Neuronal stem cell (in vitro differentiated cells): ENCODE results near the gene EPHA1.

ENCODE experiments used
- DNase-seq: peaks from one replicate; pipeline ENCODE4 v3.0.0-alpha.2; 2013; ENCODE audit warnings: low spot score
- H2AFZ ChIP-seq: one replicate; pipeline ENCODE4 v1.6.1; 2013; ENCODE audit warnings: mild to moderate bottlenecking, low read length, inconsistent platforms
- H2AK5ac ChIP-seq: 2 replicates; pipeline ENCODE4 v1.6.1; 2013; ENCODE audit warnings: low read depth, mild to moderate bottlenecking, inconsistent platforms, low read length, moderate library complexity, mixed read lengths
- H2BK120ac ChIP-seq: 2 replicates; pipeline ENCODE4 v1.6.1; 2013; ENCODE audit warnings: low read depth, mild to moderate bottlenecking, inconsistent platforms, low read length, moderate library complexity, mixed read lengths
- H2BK12ac ChIP-seq: one replicate; pipeline ENCODE4 v1.6.1; 2013; ENCODE audit warnings: low read length, inconsistent platforms
- H2BK15ac ChIP-seq: 2 replicates; pipeline ENCODE4 v1.6.1; 2013; ENCODE audit warnings: mild to moderate bottlenecking, low read length, inconsistent platforms, mixed read lengths
- H2BK5ac ChIP-seq: one replicate; pipeline ENCODE4 v1.6.1; 2013; ENCODE audit warnings: inconsistent platforms, mild to moderate bottlenecking, low read length, moderate library complexity
- H3K14ac ChIP-seq: one replicate; pipeline ENCODE4 v1.6.1; 2013; ENCODE audit warnings: low read length, inconsistent platforms
- H3K18ac ChIP-seq: 2 replicates; pipeline ENCODE4 v1.6.1; 2013; ENCODE audit warnings: low read length, inconsistent platforms
- H3K23ac ChIP-seq: 2 replicates; pipeline ENCODE4 v1.6.1; 2013; ENCODE audit warnings: low read depth, mild to moderate bottlenecking, mixed read lengths, low read length, inconsistent platforms; ENCODE audit not compliant: poor library complexity
- H3K27ac ChIP-seq: replicated peaks from 3 replicates; pipeline ENCODE4 v1.5.1; 2013; ENCODE audit warnings: low read length, inconsistent platforms
- H3K27me3 ChIP-seq, 3 experiments: 2 replicates each; pipeline ENCODE4 v1.6.1; 2013; ENCODE audit warnings: low read length in 3 of 3, mild to moderate bottlenecking in 2 of 3, inconsistent platforms in 1 of 3, low read depth in 1 of 3, mixed read lengths in 1 of 3, moderate library complexity in 1 of 3; ENCODE audit not compliant: control insufficient read depth in 3 of 3, insufficient read depth in 3 of 3
- H3K36me3 ChIP-seq, 2 donors: replicated peaks in 1 of 2; 2 replicates each; pipeline ENCODE4 v1.6.1; 2013; ENCODE audit warnings: low read length in 2 of 2; ENCODE audit not compliant: control insufficient read depth in 2 of 2, insufficient read depth in 2 of 2
- H3K4ac ChIP-seq: 2 replicates; pipeline ENCODE4 v1.6.1; 2013; ENCODE audit warnings: inconsistent platforms, mild to moderate bottlenecking, low read length, moderate library complexity
- H3K4me1 ChIP-seq, 2 donors: 1 replicate in 1 of 2; 2 replicates in 1 of 2; pipeline ENCODE4 v1.6.1; 2013; ENCODE audit warnings: low read length in 2 of 2, low read depth in 1 of 2; ENCODE audit not compliant: control insufficient read depth in 2 of 2, insufficient read depth in 1 of 2
- H3K4me2 ChIP-seq: one replicate; pipeline ENCODE4 v1.6.1; 2013; ENCODE audit warnings: mild to moderate bottlenecking, low read length, inconsistent platforms; ENCODE audit not compliant: insufficient read depth, poor library complexity, severe bottlenecking
- H3K4me3 ChIP-seq, 2 donors: 2 replicates each; pipeline ENCODE4 v1.5.1; 2013; ENCODE audit warnings: low read length in 2 of 2, mild to moderate bottlenecking in 2 of 2, inconsistent platforms in 1 of 2, moderate library complexity in 1 of 2
- H3K79me1 ChIP-seq: one replicate; pipeline ENCODE4 v1.6.1; 2013; ENCODE audit warnings: low read depth, mild to moderate bottlenecking, inconsistent platforms, low read length, moderate library complexity
- H3K9ac ChIP-seq: one replicate; pipeline ENCODE4 v1.6.1; 2013; ENCODE audit warnings: mild to moderate bottlenecking, low read depth, low read length, inconsistent platforms; ENCODE audit not compliant: poor library complexity
- H3K9me3 ChIP-seq, 2 donors: replicated peaks in 1 of 2; 2 replicates each; pipeline versions ENCODE3 to v1.6.1; 2013; ENCODE audit warnings: low read length in 2 of 2, mild to moderate bottlenecking in 2 of 2, inconsistent platforms in 1 of 2, low read depth in 1 of 2, mixed read lengths in 1 of 2, moderate library complexity in 1 of 2; ENCODE audit not compliant: control insufficient read depth in 2 of 2, insufficient read depth in 1 of 2
- H4K8ac ChIP-seq: one replicate; pipeline ENCODE4 v1.6.1; 2013; ENCODE audit warnings: low read depth, mild to moderate bottlenecking, inconsistent platforms, low read length, moderate library complexity
- H4K91ac ChIP-seq: one replicate; pipeline ENCODE4 v1.6.1; 2013; ENCODE audit warnings: low read length, low read depth, mild to moderate bottlenecking, inconsistent platforms; ENCODE audit not compliant: poor library complexity
- WGBS, 2 donors: extraction: QIAGEN DNeasy Blood & Tissue Kit; methylation state at CpG; one replicate each; pipeline ENCODE4 v1.1.7; 2013; ENCODE audit warnings: missing lambda C conversion rate in 2 of 2, mixed read lengths in 1 of 2; ENCODE audit not compliant: insufficient read length in 2 of 2, insufficient replicate concordance in 1 of 2; ENCODE audit errors: extremely low coverage in 2 of 2; 5-methylcytosine and 5-hydroxymethylcytosine counted together

The EPHA1 gene

DNA sequence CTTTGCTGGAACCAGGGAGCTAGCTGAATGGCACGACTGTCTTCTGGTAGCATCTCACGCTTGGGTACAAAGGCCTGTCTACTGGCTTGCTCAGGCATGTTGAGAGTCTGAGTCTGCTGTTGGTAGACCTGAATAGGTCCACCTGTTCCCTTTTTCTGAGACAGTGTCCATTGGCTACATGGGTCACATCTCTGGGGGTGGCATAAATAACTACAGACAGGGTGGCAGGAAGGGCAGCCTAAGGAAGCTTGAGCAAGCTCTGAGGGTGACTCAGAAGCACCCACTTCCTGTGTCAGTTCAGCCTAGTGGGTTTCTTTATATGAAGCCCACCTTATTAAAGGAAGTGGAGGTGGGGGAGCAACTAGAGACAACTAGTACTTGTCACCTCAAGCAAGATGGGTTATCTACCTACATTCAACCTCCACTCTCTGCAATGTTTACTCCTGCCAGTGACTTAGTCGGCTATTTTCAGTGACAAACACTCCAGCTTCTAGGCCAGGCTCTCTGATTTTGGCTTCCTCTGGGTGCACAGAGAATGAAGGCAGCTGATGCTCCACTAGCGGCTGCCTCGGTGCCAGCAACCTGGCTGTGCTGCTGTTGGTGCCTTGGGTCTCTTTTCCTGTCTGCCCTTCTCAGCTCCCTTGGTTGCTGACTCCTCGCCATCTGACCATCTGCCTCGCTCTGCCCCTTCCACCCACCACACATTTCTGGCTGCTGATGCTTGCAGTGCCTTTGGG is 33.2 kb downstream of the EPHA1 start:
- Histone ChIP-seq H3K27ac (no peak overlapping the region), H3K14ac (no peak overlapping the region), H2BK5ac (no peak overlapping the region), H3K4ac (no peak overlapping the region), H3K4me2 (no peak overlapping the region), H3K27me3 (no peaks in the 10 kb centered on the region), H3K4me3 (no peak overlapping the region), H4K8ac (no peak overlapping the region), H2BK12ac (peak overlapping the region; percentile 10), H3K4me1 (peaks cover 6 to 11% of the 10 kb centered on the region in 2 donors), H2BK15ac (no peak overlapping the region), H2BK120ac (no peak overlapping the region), H3K23ac (no peak overlapping the region), H4K91ac (no peak overlapping the region), H3K79me1 (no peaks in the 10 kb centered on the region), H2AFZ (no peak overlapping the region), H2AK5ac (no peak overlapping the region), H3K9me3 (no peaks in the 10 kb centered on the region), H3K36me3 (no peaks in the 10 kb centered on the region), H3K18ac (no peak overlapping the region), H3K9ac (no peak overlapping the region)
- no CpG with 5 or more reads among the region's 7 CpGs for WGBS, 2 donors
- DNase-seq: no peak

DNA sequence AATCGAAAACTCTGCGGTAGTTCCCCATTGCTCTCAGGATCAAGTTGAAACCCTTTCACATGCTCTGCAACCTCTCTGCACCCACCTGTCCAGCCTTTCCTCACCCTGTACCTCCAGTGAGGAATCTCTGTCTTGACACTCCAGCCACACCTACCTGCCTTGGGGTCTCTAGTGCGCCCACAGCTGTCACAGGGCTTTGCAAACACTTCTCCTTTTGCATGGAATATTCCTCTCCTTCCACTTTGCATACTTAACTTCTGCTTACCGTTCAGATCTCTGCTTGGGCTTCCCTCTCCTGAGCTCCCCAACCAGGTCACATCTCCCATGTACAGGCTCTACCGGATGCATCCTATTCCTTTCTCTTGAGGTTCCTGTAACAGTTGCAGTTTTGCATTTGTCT is 34.1 kb downstream of the EPHA1 start:
- no peaks in the 10 kb centered on the region for H3K9me3 ChIP-seq
- DNase-seq: no peak
- no peak overlapping the region for H2BK5ac ChIP-seq
- H3K4me3 ChIP-seq: no peak overlapping the region
- H3K4me2 ChIP-seq: no peak overlapping the region
- peaks cover 6 to 14% of the 10 kb centered on the region in 2 donors for H3K4me1 ChIP-seq
- H2AFZ ChIP-seq: no peak overlapping the region
- H4K91ac ChIP-seq: no peak overlapping the region
- no CpG with 5 or more reads among the region's 5 CpGs for WGBS, 2 donors
- no peak overlapping the region for H3K23ac ChIP-seq
- no peak overlapping the region for H3K9ac ChIP-seq
- no peak overlapping the region for H3K14ac ChIP-seq
- no peak overlapping the region for H2BK15ac ChIP-seq
- H2AK5ac ChIP-seq: no peak overlapping the region
- H3K4ac ChIP-seq: no peak overlapping the region
- no peak overlapping the region for H4K8ac ChIP-seq
- no peak overlapping the region for H2BK120ac ChIP-seq
- no peaks in the 10 kb centered on the region for H3K27me3 ChIP-seq
- H3K36me3 ChIP-seq: no peaks in the 10 kb centered on the region
- no peaks in the 10 kb centered on the region for H3K79me1 ChIP-seq
- H2BK12ac ChIP-seq: no peak overlapping the region
- no peak overlapping the region for H3K18ac ChIP-seq
- no peak overlapping the region for H3K27ac ChIP-seq

DNA sequence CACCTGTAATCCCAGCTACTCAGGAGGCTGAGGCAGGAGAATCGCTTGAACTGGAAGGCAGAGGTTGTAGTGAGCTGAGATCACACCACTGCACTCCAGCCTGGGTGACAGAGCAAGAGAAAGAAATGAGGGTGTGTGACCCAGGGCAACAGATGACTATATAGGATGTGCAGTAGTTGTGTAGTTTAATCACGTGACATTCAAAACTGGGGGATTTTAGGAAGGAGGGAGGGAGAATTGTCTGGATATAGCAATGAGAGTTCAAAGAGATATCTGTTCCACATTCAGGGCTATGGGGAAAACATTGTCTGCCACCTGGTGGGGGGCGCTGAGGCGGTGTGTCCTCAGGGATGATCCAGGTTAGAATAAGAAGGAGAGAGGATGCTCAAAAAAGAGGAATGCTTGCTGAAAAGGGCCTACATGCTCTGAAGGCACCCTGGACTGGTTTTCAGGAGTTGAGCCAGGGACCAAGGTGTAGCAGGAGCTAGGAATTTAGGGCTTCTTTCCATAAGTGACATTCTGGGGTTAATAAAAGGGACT is 35.3 kb downstream of the EPHA1 start:
- no peaks in the 10 kb centered on the region for H3K36me3 ChIP-seq

DNA sequence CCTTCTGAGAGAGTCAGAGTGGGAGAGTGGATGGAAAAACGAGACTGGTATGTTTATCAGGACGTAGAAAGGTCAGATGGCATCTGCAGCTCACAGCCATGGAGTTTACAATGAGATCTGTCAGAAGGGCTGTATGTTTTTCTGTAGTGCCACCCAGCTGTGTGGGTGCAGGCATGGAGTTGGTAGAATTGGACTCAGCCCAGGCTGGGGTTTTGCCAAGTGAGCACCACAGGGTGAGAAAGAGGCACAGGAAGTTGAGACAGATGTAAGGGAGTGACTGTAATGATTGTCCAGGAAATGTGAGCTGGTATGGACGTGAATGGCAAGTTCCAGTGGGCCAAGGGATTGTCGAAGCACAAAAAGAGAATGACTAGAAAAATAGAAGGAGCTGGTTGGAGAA is 36.6 kb downstream of the EPHA1 start:
- Histone ChIP-seq H3K4ac (no peak overlapping the region), H3K4me3 (no peak overlapping the region)

More for the DNA sequence above, 35.3 kb downstream of the EPHA1 start:
- no peak overlapping the region for H3K4ac ChIP-seq
- H3K23ac ChIP-seq: no peak overlapping the region
- H3K18ac ChIP-seq: no peak overlapping the region
- H3K27me3 ChIP-seq: no peaks in the 10 kb centered on the region
- no peak overlapping the region for H2AFZ ChIP-seq
- no peak overlapping the region for H4K91ac ChIP-seq
- no peaks in the 10 kb centered on the region for H3K79me1 ChIP-seq
- H3K4me3 ChIP-seq: no peak overlapping the region
- no peak overlapping the region for H2AK5ac ChIP-seq
- H3K9ac ChIP-seq: no peak overlapping the region
- no peak overlapping the region for H2BK15ac ChIP-seq
- no peak overlapping the region for H4K8ac ChIP-seq
- WGBS, 2 donors: no CpG with 5 or more reads among the region's 4 CpGs
- H3K4me2 ChIP-seq: no peak overlapping the region
- no peak for DNase-seq
- no peak overlapping the region for H3K27ac ChIP-seq
- no peak overlapping the region for H2BK12ac ChIP-seq
- no peaks in the 10 kb centered on the region for H3K9me3 ChIP-seq
- H3K14ac ChIP-seq: no peak overlapping the region
- H3K4me1 ChIP-seq: peaks cover 5 to 6% of the 10 kb centered on the region in 2 donors
- no peak overlapping the region for H2BK5ac ChIP-seq
- no peak overlapping the region for H2BK120ac ChIP-seq

More for the DNA sequence above, 36.6 kb downstream of the EPHA1 start:
- no peak for DNase-seq
- H4K8ac ChIP-seq: no peak overlapping the region
- no peak overlapping the region for H2AFZ ChIP-seq
- no peaks in the 10 kb centered on the region for H3K36me3 ChIP-seq
- H3K9ac ChIP-seq: no peak overlapping the region
- no peaks in the 10 kb centered on the region for H3K27me3 ChIP-seq
- H3K14ac ChIP-seq: no peak overlapping the region
- no peak overlapping the region for H2BK15ac ChIP-seq
- H3K27ac ChIP-seq: no peak overlapping the region
- H3K9me3 ChIP-seq: no peaks in the 10 kb centered on the region
- no peak overlapping the region for H2BK120ac ChIP-seq
- WGBS, 2 donors: no CpG with 5 or more reads among the region's 4 CpGs
- no peak overlapping the region for H2BK12ac ChIP-seq
- no peak overlapping the region for H2BK5ac ChIP-seq
- peaks cover 5 to 6% of the 10 kb centered on the region in 2 donors for H3K4me1 ChIP-seq
- H2AK5ac ChIP-seq: no peak overlapping the region
- H3K4me2 ChIP-seq: no peak overlapping the region
- no peak overlapping the region for H3K18ac ChIP-seq
- no peak overlapping the region for H4K91ac ChIP-seq
- no peak overlapping the region for H3K23ac ChIP-seq
- H3K79me1 ChIP-seq: no peaks in the 10 kb centered on the region
